ENCODE results near the gene TLDC2.

TLDC2 gene

GRCh38 chr20:36850759-36851158 lies 25.2 kb upstream of the TLDC2 start:
- DNase-seq: no peak

- DNase-seq: no peak
These were observed 24.4 kb upstream of the TLDC2 start for GRCh38 chr20:36851490-36851889.

- DNase-seq: no peak
These were observed 23.8 kb upstream of the TLDC2 start for GRCh38 chr20:36852187-36852586.

GRCh38 chr20:36854348-36855240 lies 21.3 kb upstream of the TLDC2 start:
- no peak for DNase-seq

- no peak for DNase-seq
These were observed 20.7 kb upstream of the TLDC2 start for GRCh38 chr20:36855241-36855657.

GRCh38 chr20:36856195-36856594 lies 19.7 kb upstream of the TLDC2 start:
- DNase-seq: no peak

- DNase-seq: peak in 1 of 2 donors; percentile 38
These were observed 19.0 kb upstream of the TLDC2 start for GRCh38 chr20:36856691-36857635.

- DNase-seq: no peak
These were observed 16.7 kb upstream of the TLDC2 start for GRCh38 chr20:36859282-36859555.

- no peak for DNase-seq
These were observed 16.1 kb upstream of the TLDC2 start for GRCh38 chr20:36859700-36860330.

GRCh38 chr20:36860339-36860738 lies 15.6 kb upstream of the TLDC2 start:
- no peak for DNase-seq

- DNase-seq: no peak
These were observed 14.9 kb upstream of the TLDC2 start for GRCh38 chr20:36860811-36861624.

GRCh38 chr20:36861625-36861874 lies 14.4 kb upstream of the TLDC2 start:
- DNase-seq: no peak

GRCh38 chr20:36861875-36862801 lies 13.8 kb upstream of the TLDC2 start:
- peak; percentile 75 to 85 for DNase-seq

- peak in 1 of 2 donors; percentile 17 for DNase-seq
These were observed 12.9 kb upstream of the TLDC2 start for GRCh38 chr20:36862857-36863668.

GRCh38 chr20:36865076-36865860 lies 10.7 kb upstream of the TLDC2 start:
- no peak for DNase-seq

- DNase-seq: no peak
These were observed 10.1 kb upstream of the TLDC2 start for GRCh38 chr20:36865861-36866149.

GRCh38 chr20:36866164-36866563 lies 9.8 kb upstream of the TLDC2 start:
- no peak for DNase-seq

GRCh38 chr20:36866681-36867495 lies 9.1 kb upstream of the TLDC2 start:
- DNase-seq: peak; percentile 56 to 63
